SH-SY5Y (cell line): ENCODE data around the gene NEK10.

Experiments
- GATA2 ChIP-seq: IDR thresholded peaks from 2 replicates; pipeline ENCODE4 v1.6.1; 2011; ENCODE audit warnings: mild to moderate bottlenecking, low read depth, low read length
- GATA3 ChIP-seq: IDR thresholded peaks from 2 replicates; pipeline ENCODE4 v1.6.1; 2011; ENCODE audit warnings: low read depth, mild to moderate bottlenecking, low read length, moderate library complexity

- TF ChIP-seq GATA3 (no peak), GATA2 (no peak)
These were observed 75.2 kb downstream of the NEK10 start for GRCh38 chr3:27293939-27294338.
